OCI-LY1 (cell line): ENCODE measurements around the gene FBXO46.

Experiments used
- CTCF ChIP-seq: fragments of 200-600 bp; sonication (generic), shearing (Covaris generic); IDR thresholded peaks from 2 replicates; pipeline ENCODE4 v1.5.1; 2017; ENCODE audit warnings: mild to moderate bottlenecking, antibody characterized with exemption, low read length, moderate library complexity, mixed read lengths
- EZH2 ChIP-seq: fragments of 200-600 bp; sonication (generic), shearing (Covaris generic); IDR thresholded peaks from 2 replicates; pipeline ENCODE4 v1.8.0; 2017; ENCODE audit warnings: borderline replicate concordance, mixed run types, mild to moderate bottlenecking, antibody characterized with exemption, low read length, moderate library complexity, mixed read lengths

- TF ChIP-seq CTCF (no peak), EZH2 (no peak)
These were observed 46.8 kb upstream of the FBXO46 start for GRCh38 chr19:45777395-45777961.
